ENCODE data around the gene TBCK. TPM values are rescaled to one million over a fixed set of nuclear protein-coding genes. Genes with fewer than 3 reads are reported as not detected.
A peak's percentile ranks its signal among the peaks of the same experiment; 100 is the strongest.

TBCK gene
- total and polyA plus RNA-seq, 2 of the 13 experiments (the other 11 are each of a cell fraction or from before 2014, with no cell fraction given) = 51.0 to 62.4 TPM

DNA sequence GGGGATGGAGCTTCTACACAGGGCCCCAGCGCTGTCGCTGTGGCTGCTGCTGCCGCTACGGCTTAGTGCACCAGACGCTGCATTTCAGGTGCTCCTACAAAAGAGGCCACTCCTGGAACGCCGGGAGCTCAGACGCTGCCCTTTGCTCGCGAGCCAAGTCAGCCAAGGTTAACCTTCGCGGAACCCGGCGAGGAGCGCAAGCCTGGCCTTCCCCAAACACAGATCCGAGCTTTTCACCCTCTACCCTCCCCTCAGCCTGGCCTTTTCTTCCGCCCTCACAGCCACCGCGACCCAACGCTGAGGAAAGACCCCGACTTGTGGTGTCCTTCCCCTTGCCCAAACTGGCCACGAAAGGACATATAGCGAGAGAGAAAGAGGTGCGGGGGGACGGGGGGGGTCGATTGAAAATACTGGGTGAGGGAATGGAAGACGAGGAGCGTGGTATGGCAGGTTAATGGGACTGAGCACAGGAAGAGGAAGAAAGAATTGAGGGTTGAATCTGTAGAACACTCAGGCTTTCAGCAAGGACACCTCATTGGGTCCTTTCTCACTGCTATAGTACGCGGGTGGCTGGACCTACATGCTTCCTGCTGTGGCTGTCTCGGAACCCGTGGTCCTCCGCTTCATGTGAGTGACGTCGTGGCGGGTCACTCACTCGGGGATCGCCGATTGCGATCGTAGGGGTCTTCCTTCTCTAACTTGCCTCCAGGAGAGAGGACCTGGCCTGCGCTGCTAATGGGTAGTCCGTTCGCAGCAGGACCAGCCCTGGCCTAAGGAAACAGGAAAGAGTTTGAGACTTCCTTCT lies at the start of gene TBCK, which contains the start of gene AIMP1 (continued):
- no peak for TF ChIP-seq FOXM1 (CRISPR knock-in tag; IDR thresholded peaks at IDR 0.05)
- TF ChIP-seq ZNF430 (CRISPR knock-in tag; IDR thresholded peaks at IDR 0.05) = peak; percentile 23
- TF ChIP-seq ZNF782 (CRISPR knock-in tag; IDR thresholded peaks at IDR 0.05; ENCODE audit: borderline replicate concordance) = no peak; the same call in 1 of the 2 replicates
- no peak; the same call in 1 of the 2 replicates for TF ChIP-seq MZF1 (CRISPR knock-in tag; IDR thresholded peaks at IDR 0.05; ENCODE audit: borderline replicate concordance)
- no peak for TF ChIP-seq ZNF629 (CRISPR knock-in tag; conservative IDR thresholded peaks at IDR 0.05)
- peak; percentile 61 for TF ChIP-seq MED1 (CRISPR knock-in tag; IDR thresholded peaks at IDR 0.05)
- peak; percentile 82 for TF ChIP-seq SIN3B (IDR thresholded peaks at IDR 0.05; ENCODE audit: low read length)
- TF ChIP-seq KLF16 (CRISPR knock-in tag; IDR thresholded peaks at IDR 0.05) = no peak; a peak in 2 of 4 replicates
- TF ChIP-seq BORCS8-MEF2B (CRISPR knock-in tag; IDR thresholded peaks at IDR 0.05) = peak; percentile 22; the same call in 1 of the 2 replicates
- no peak for TF ChIP-seq MBNL3 (CRISPR knock-in tag; conservative IDR thresholded peaks at IDR 0.05)
- TF ChIP-seq, protein P1, sequence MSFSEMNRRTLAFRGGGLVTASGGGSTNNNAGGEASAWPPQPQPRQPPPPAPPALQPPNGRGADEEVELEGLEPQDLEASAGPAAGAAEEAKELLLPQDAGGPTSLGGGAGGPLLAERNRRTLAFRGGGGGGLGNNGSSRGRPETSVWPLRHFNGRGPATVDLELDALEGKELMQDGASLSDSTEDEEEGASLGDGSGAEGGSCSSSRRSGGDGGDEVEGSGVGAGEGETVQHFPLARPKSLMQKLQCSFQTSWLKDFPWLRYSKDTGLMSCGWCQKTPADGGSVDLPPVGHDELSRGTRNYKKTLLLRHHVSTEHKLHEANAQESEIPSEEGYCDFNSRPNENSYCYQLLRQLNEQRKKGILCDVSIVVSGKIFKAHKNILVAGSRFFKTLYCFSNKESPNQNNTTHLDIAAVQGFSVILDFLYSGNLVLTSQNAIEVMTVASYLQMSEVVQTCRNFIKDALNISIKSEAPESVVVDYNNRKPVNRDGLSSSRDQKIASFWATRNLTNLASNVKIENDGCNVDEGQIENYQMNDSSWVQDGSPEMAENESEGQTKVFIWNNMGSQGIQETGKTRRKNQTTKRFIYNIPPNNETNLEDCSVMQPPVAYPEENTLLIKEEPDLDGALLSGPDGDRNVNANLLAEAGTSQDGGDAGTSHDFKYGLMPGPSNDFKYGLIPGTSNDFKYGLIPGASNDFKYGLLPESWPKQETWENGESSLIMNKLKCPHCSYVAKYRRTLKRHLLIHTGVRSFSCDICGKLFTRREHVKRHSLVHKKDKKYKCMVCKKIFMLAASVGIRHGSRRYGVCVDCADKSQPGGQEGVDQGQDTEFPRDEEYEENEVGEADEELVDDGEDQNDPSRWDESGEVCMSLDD (CRISPR knock-in tag; IDR thresholded peaks at IDR 0.05; ENCODE audit: borderline replicate concordance) = 0 out of 2 replicates have a peak, but pooled peaks have one; percentile 8
- 0 out of 2 replicates have a peak, but pooled peaks have one; percentile 84 for TF ChIP-seq ZNF879 (CRISPR knock-in tag; IDR thresholded peaks at IDR 0.05)
- no peak; the same call in 1 of the 2 replicates for TF ChIP-seq YEATS4 (CRISPR knock-in tag; IDR thresholded peaks at IDR 0.05; ENCODE audit: borderline replicate concordance)
- peak; percentile 34 for TF ChIP-seq CCDC6 (CRISPR knock-in tag; IDR thresholded peaks at IDR 0.05)
- TF ChIP-seq, protein P2, sequence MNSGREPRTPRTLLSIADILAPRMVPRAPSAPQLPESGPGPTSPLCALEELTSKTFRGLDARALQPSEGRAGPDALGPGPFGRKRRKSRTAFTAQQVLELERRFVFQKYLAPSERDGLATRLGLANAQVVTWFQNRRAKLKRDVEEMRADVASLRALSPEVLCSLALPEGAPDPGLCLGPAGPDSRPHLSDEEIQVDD (CRISPR knock-in tag; IDR thresholded peaks at IDR 0.05; ENCODE audit: borderline replicate concordance) = 0 out of 2 replicates have a peak, but pooled peaks have one; percentile 64
- TF ChIP-seq ATF1 (CRISPR knock-in tag; IDR thresholded peaks at IDR 0.05) = peak; percentile 97
- TF ChIP-seq, protein P3, sequence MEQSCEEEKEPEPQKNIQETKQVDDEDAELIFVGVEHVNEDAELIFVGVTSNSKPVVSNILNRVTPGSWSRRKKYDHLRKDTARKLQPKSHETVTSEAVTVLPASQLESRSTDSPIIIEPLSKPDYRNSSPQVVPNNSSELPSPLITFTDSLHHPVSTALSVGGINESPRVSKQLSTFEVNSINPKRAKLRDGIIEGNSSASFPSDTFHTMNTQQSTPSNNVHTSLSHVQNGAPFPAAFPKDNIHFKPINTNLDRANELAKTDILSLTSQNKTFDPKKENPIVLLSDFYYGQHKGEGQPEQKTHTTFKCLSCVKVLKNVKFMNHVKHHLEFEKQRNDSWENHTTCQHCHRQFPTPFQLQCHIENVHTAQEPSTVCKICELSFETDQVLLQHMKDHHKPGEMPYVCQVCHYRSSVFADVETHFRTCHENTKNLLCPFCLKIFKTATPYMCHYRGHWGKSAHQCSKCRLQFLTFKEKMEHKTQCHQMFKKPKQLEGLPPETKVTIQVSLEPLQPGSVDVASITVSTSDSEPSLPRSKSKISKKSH (CRISPR knock-in tag; IDR thresholded peaks at IDR 0.05; ENCODE audit: borderline replicate concordance) = 0 out of 2 replicates have a peak, but pooled peaks have one; percentile 63
- TF ChIP-seq ZIK1 (CRISPR knock-in tag; IDR thresholded peaks at IDR 0.05; ENCODE audit: borderline replicate concordance, low read depth) = no peak
- peak; percentile 97 for TF ChIP-seq ZNF501 (CRISPR knock-in tag; IDR thresholded peaks at IDR 0.05)
- TF ChIP-seq GATAD1 (CRISPR knock-in tag; IDR thresholded peaks at IDR 0.05) = peak; percentile 95
- peak; percentile 16; the same call in 1 of the 2 replicates for TF ChIP-seq FOXA3 (CRISPR knock-in tag; IDR thresholded peaks at IDR 0.05)
- TF ChIP-seq ZNF792 (CRISPR knock-in tag; IDR thresholded peaks at IDR 0.05) = peak; percentile 32; the same call in 1 of the 2 replicates
- no peak for TF ChIP-seq ZNF260 (CRISPR knock-in tag; IDR thresholded peaks at IDR 0.05; ENCODE audit: borderline replicate concordance, low read depth)
- no peak for TF ChIP-seq ZNF383 (CRISPR knock-in tag; IDR thresholded peaks at IDR 0.05; ENCODE audit: borderline replicate concordance)
